CD4-positive, alpha-beta T cell treated with Interleukin-17A for 4 hours (primary cell): ENCODE data around the gene THEM4.
A peak's percentile ranks its signal among the peaks of the same experiment; 100 is the strongest.

ENCODE experiments used
- DNase-seq: peaks from one replicate; pipeline ENCODE4 v3.0.0-alpha.2; 2020; ENCODE audit warnings: mixed read lengths

The THEM4 gene

GRCh38 chr1:151833172-151833900, 76.0 kb downstream of the THEM4 start:
- no peak for DNase-seq

GRCh38 chr1:151832318-151832980, 76.9 kb downstream of the THEM4 start:
- DNase-seq, result no peak

- DNase-seq, result no peak
These were observed 77.7 kb downstream of the THEM4 start, which contains the start of gene RORC for GRCh38 chr1:151831605-151832004. TSS of gene RORC (minus strand) at chr1:151831802. CDS start at chr1:151831764, 38 bp downstream.

GRCh38 chr1:151831256-151831591, 78.1 kb downstream of the THEM4 start:
- no peak for DNase-seq

- DNase-seq, result no peak
These were observed 79.3 kb downstream of the THEM4 start for GRCh38 chr1:151830055-151830454.

GRCh38 chr1:151829352-151830046, 79.8 kb downstream of the THEM4 start:
- DNase-seq, result no peak

GRCh38 chr1:151828921-151829320, 80.4 kb downstream of the THEM4 start:
- DNase-seq, result peak; percentile 39

- DNase-seq, result peak; percentile 44
These were observed 81.5 kb downstream of the THEM4 start for GRCh38 chr1:151827853-151828252.

GRCh38 chr1:151825751-151826660, 83.3 kb downstream of the THEM4 start:
- DNase-seq, result peak; percentile 35

GRCh38 chr1:151825204-151825603, 84.1 kb downstream of the THEM4 start:
- no peak for DNase-seq
